Nephron (organoid): ENCODE results near the gene CCL1.

Experiments
- H3K27ac Mint-ChIP-seq, 3 experiments: 2 replicates each; pipeline ENCODE4 v1.8.0; 2020; ENCODE audit warnings: mixed read lengths in 3 of 3, mild to moderate bottlenecking in 2 of 3, moderate library complexity in 1 of 3
- H3K27me3 Mint-ChIP-seq: 2 replicates; pipeline ENCODE4 v1.8.0; 2021; ENCODE audit warnings: low read depth, mild to moderate bottlenecking, moderate library complexity, mixed read lengths
- H3K36me3 Mint-ChIP-seq: 2 replicates; pipeline ENCODE4 v1.8.0; 2020; ENCODE audit warnings: low read depth, mixed read lengths
- H3K4me1 Mint-ChIP-seq: 2 replicates; pipeline ENCODE4 v1.8.0; 2020; ENCODE audit warnings: mixed read lengths
- H3K4me3 Mint-ChIP-seq, 3 experiments: 2 replicates each; pipeline ENCODE4 v1.8.0; 2020; ENCODE audit warnings: mild to moderate bottlenecking in 3 of 3, mixed read lengths in 3 of 3, moderate library complexity in 2 of 3
- H3K9me3 Mint-ChIP-seq: 2 replicates; pipeline ENCODE4 v1.8.0; 2020; ENCODE audit warnings: mixed read lengths
- CTCF ChIP-seq, 3 experiments: fragments of 200-600 bp; sonication (generic); IDR thresholded peaks; one replicate each; pipeline ENCODE4 v1.5.0; 2021; ENCODE audit warnings: antibody characterized with exemption in 3 of 3; ENCODE audit not compliant: unreplicated experiment in 3 of 3

The CCL1 gene

DNA sequence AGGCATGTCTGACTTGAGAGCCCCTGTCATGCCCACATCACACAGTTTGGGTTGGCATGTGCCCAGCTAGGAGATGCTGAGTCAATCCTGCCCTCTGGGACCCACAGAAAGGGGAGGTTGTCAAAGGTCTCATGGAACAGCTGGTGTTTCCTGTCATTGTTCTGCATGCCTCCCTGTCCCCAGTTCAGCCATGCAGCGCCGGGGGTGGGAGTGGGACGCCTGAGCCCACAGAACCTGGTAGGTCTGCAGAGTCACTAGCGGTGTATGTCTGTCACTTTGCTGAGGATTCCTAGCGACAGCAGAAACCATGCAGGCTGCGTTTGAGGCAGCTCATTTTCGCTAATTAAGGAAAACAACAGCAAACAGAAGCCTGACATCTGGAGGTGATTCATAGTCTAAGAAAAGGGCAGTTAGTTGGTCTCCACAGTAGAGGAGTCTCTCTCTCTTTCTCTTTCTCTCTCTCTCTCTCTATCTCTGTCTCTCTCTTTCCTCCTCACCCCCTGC is 19.6 kb upstream of the CCL1 start:
- no peaks in the 10 kb centered on the region for H3K36me3 Mint-ChIP-seq
- H3K27ac Mint-ChIP-seq: peak overlapping the region; percentile 12 to 82 (median 47)
- TF ChIP-seq CTCF (IDR thresholded peaks at IDR 0.05; ENCODE audit: unreplicated experiment in 3 of 3): no peak
- no peaks in the 10 kb centered on the region for H3K27me3 Mint-ChIP-seq
- H3K4me3 Mint-ChIP-seq: no peak overlapping the region
- peaks cover 4% of the 10 kb centered on the region for H3K4me1 Mint-ChIP-seq
- H3K9me3 Mint-ChIP-seq: no peaks in the 10 kb centered on the region

DNA sequence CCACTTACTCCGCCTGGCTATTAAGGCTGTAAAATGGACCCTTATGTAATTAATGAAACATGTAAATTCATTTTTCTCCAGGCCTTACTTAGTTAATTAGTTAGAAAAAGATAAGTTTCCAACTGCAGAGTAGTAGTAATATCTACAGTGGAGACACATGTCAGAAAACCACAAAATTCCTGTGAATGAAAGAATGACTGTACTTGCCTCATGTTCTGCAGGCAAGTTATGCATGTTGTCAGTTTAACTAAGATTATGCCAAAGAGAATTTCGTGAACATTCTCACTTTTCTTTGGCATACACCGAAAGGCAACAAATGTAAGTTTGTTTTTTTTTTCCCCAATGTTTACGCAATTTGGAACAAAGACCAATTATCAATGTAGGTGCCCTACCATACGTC is 16.8 kb upstream of the CCL1 start:
- Mint-ChIP-seq H3K4me1 (no peaks in the 10 kb centered on the region), H3K9me3 (no peaks in the 10 kb centered on the region), H3K4me3 (no peak overlapping the region), H3K27ac (no peak overlapping the region), H3K36me3 (no peaks in the 10 kb centered on the region), H3K27me3 (no peaks in the 10 kb centered on the region)
- no peak for TF ChIP-seq CTCF (IDR thresholded peaks at IDR 0.05; ENCODE audit: unreplicated experiment in 3 of 3)

DNA sequence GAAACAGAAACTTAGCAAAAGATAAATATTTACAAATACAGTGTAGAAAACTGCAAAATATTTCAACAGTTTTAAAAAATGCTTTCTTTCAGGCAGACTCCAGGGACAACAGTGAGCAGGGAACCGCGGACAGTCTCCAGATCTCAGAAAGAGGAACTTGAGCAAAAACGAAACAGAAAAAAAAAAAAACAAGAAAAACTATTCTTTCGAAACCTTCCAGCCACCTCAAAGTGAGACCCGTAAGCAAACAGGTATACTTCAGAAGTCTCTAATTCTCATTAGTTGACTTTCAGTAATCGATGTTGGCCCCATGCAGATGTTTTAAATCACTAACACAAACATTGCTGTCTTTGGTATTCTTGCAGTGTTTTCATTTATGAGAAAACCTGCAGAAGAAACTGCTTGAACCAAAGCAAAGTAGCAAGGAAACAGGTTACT is 15.7 kb upstream of the CCL1 start:
- Mint-ChIP-seq H3K36me3 (no peaks in the 10 kb centered on the region), H3K4me1 (no peaks in the 10 kb centered on the region), H3K27ac (peak overlapping the region in 2 of 3 experiments; percentile 21 to 41), H3K27me3 (no peaks in the 10 kb centered on the region), H3K9me3 (no peaks in the 10 kb centered on the region), H3K4me3 (no peak overlapping the region)
- peak in 1 of 3 experiments; percentile 8 for TF ChIP-seq CTCF (IDR thresholded peaks at IDR 0.05; ENCODE audit: unreplicated experiment in 3 of 3)

DNA sequence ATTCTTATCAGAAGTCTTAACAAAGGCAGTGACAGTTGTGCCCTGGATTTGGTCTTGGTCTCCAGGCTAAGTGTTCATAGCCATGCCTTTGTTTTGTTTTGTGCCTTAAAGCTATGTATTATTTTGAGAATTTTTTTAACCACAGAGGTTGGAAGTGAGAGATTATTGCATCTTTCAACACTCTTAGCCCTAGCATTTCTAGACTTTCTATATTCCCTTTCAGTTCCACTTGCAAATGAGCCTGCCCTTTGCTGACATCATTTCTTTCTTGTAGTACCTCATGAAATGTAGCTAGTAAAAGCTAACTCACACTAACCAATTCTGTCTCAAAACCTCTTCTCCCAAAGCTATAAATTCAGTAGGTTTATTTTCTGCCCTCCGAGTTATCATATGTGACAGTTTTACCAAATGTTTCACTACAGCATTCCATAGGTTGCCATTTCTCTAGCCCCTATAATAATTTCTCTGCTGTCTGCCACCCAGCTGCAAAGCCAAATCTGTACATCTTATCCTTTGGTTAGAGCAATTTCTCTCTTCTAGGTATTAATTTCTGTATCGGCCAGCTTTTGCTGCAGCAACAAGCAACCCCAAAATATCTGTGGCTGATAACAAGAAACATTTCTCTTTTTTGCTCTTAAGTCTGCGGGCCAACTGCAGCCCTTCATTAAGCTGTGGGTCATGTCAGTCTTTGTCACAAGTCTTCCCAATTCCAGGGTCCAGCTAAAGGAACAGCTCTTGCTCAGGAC is 14.2 kb upstream of the CCL1 start:
- Mint-ChIP-seq H3K27me3 (peaks cover 7% of the 10 kb centered on the region), H3K9me3 (no peaks in the 10 kb centered on the region), H3K36me3 (no peaks in the 10 kb centered on the region), H3K4me1 (no peaks in the 10 kb centered on the region), H3K27ac (no peak overlapping the region), H3K4me3 (no peak overlapping the region)
- no peak for TF ChIP-seq CTCF (IDR thresholded peaks at IDR 0.05; ENCODE audit: unreplicated experiment in 3 of 3)

GRCh38 chr17:34375426-34375997 is 12.5 kb upstream of the CCL1 start:
- H3K4me1 Mint-ChIP-seq: no peaks in the 10 kb centered on the region
- no peak for TF ChIP-seq CTCF (IDR thresholded peaks at IDR 0.05; ENCODE audit: unreplicated experiment in 3 of 3)
- no peak overlapping the region for H3K27ac Mint-ChIP-seq
- peaks cover 14% of the 10 kb centered on the region for H3K27me3 Mint-ChIP-seq
- no peaks in the 10 kb centered on the region for H3K9me3 Mint-ChIP-seq
- H3K36me3 Mint-ChIP-seq: no peaks in the 10 kb centered on the region
- H3K4me3 Mint-ChIP-seq: no peak overlapping the region
